Activated naive CD4-positive, alpha-beta T cell treated with anti-CD3 and anti-CD28 coated beads, Interleukin-2, amount 50 U/mL, for 72 hours (primary cell): ENCODE results near the gene AMZ1. TPM values are rescaled to one million over a fixed set of nuclear protein-coding genes. Genes with fewer than 3 reads are reported as not detected.
A peak's percentile ranks its signal among the peaks of the same experiment; 100 is the strongest.
"Not testable (repeated sequence)": the region's sequence is repeated elsewhere in the genome, so short reads cannot be mapped to it uniquely, and the experiment has no call there.

Experiments
- ATAC-seq, 2 donors: fragments of 150-1000 bp; cut with Tn5 transposase; 2 replicates each; pipeline ENCODE4 v1.10.0; 2021; ENCODE audit warnings: mild to moderate bottlenecking in 2 of 2, moderate library complexity in 2 of 2
- DNase-seq, 2 donors: peaks; one replicate each; pipeline ENCODE4 v3.0.0; 2021 to 2022; ENCODE audit warnings: low spot score in 2 of 2
- H3K27ac Mint-ChIP-seq, 2 donors: one replicate each; pipeline ENCODE4 v1.8.0; 2022; ENCODE audit warnings: mild to moderate bottlenecking in 2 of 2, mixed read lengths in 2 of 2
- H3K36me3 Mint-ChIP-seq, 2 donors: one replicate each; pipeline ENCODE4 v1.8.0; 2022; ENCODE audit warnings: mixed read lengths in 2 of 2
- H3K9me3 Mint-ChIP-seq, 2 donors: one replicate each; pipeline ENCODE4 v1.8.0; 2022; ENCODE audit warnings: mixed read lengths in 2 of 2
- total RNA-seq, 2 donors: library from RNA; stranded (reverse); gene quantifications; one replicate each; pipeline ENCODE4 v1.2.3, GENCODE V29; 2022

Gene AMZ1
- total RNA-seq, 2 donors from 2014 or later: 0.06 to 0.14 TPM

- peak overlapping the region in 1 of 2 donors; percentile 22 for H3K27ac Mint-ChIP-seq
Measured at GRCh38 chr7:2679135-2680127, 8.6 kb upstream of the AMZ1 start.

GRCh38 chr7:2680256-2680655 is 7.7 kb upstream of the AMZ1 start:
- Mint-ChIP-seq H3K36me3 (no peaks in the 10 kb centered on the region), H3K9me3 (no peaks in the 10 kb centered on the region), H3K27ac (no peak overlapping the region)
- ATAC-seq: no peak
- no peak for DNase-seq

More at GRCh38 chr7:2679135-2680127, 8.6 kb upstream of the AMZ1 start:
- not testable (repeated sequence) for H3K36me3 Mint-ChIP-seq, H3K9me3 Mint-ChIP-seq, DNase-seq
- ATAC-seq: peak in 1 of 2 donors; percentile 34

GRCh38 chr7:2680792-2681490 is 7.1 kb upstream of the AMZ1 start:
- Mint-ChIP-seq H3K36me3 (no peaks in the 10 kb centered on the region), H3K9me3 (no peaks in the 10 kb centered on the region), H3K27ac (no peak overlapping the region)
- ATAC-seq (peak; percentile 70 to 73), DNase-seq (peak in 1 of 2 donors; percentile 45)

DNA sequence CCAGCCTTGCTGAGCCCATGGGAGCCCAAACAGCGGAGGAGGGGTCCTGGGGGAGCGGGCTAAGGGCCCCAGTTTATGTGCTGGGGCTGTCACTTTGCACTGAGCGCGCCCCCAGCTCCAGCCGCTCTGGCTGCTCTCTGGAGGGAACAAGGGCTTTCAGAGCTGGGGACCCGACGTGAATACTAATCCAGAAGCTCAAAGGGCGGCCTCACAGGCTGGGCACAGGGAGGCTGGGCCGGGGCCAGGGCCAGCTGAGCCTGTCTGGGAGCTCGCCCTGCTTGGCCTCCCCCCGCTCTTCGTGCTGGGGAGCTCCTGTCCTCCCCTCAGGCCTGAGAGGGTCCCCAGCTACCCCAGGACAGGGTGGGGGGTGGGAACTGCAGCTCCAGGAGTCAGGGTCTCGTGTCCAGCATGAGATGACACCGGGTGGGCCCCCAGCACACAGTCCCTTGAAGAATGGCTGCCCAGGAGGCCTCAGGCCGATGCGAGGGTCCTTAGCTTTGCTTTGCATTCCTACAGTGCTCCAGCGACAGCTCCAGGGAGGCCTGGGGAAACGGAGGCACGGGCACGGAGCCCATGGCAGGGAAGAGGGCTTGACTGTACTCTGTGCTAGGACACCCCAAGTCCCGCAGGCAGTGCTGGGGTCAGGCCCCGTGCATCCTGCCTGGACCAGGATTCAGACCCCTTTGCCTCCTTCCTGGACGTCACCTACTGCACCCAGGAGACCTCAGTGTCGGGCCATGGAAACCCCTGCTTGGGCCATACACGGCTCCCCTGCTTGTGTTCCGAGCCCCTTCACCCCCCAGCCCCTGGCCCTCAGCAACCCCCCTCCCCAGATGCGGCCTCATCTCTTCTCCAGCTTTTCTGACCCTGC is 5.8 kb upstream of the AMZ1 start:
- ATAC-seq (no peak), DNase-seq (no peak)
- Mint-ChIP-seq H3K27ac (no peak overlapping the region), H3K36me3 (no peaks in the 10 kb centered on the region), H3K9me3 (no peaks in the 10 kb centered on the region)

DNA sequence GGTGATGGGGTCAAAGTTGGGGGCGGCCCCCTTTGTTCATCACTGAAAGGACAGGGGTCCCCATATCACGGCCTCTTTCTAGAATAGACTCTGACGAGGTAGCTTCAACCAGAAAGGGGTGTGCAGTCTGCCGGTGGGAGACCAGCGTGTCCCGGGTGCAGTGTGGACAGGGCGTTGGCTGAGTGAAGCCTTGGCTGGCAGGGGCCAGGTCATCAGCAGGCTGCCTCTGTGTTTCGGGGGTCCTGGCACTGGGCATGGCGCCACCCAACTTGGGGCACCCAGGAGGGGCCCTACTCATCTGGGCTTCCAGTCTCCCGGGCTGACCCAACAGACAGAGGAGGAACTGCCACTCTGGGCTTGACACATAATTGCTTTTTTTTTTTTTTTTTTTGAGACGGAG is 3.5 kb upstream of the AMZ1 start:
- no peaks in the 10 kb centered on the region for H3K36me3 Mint-ChIP-seq
- ATAC-seq: no peak
- H3K27ac Mint-ChIP-seq: no peak overlapping the region
- DNase-seq: no peak
- no peaks in the 10 kb centered on the region for H3K9me3 Mint-ChIP-seq

DNA sequence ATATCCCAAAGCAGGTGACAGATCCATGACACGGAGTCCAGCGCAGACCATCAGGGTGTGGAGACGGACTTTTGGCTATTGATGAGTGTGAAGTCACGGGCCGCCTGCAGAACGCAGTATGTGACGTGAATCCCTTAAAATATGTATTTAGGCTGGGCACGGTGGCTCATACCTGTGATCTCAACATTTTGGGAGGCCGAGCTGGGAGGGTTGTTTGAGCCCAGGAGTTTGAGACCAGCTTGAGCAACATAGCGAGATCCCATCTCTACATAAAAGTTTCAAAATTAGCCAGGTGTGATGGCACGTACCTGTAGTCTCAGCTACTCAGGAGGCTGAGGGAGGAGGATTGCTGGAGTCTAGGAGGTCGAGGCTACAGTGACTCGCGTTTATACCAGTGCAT is 1.9 kb upstream of the AMZ1 start:
- Mint-ChIP-seq H3K9me3 (no peaks in the 10 kb centered on the region), H3K27ac (no peak overlapping the region), H3K36me3 (no peaks in the 10 kb centered on the region)
- ATAC-seq (no peak), DNase-seq (no peak)

GRCh38 chr7:2687338-2687869 is 598 bp upstream of the AMZ1 start:
- no peaks in the 10 kb centered on the region for H3K9me3 Mint-ChIP-seq
- no peak for ATAC-seq
- no peak overlapping the region for H3K27ac Mint-ChIP-seq
- H3K36me3 Mint-ChIP-seq: no peaks in the 10 kb centered on the region
- no peak for DNase-seq

DNA sequence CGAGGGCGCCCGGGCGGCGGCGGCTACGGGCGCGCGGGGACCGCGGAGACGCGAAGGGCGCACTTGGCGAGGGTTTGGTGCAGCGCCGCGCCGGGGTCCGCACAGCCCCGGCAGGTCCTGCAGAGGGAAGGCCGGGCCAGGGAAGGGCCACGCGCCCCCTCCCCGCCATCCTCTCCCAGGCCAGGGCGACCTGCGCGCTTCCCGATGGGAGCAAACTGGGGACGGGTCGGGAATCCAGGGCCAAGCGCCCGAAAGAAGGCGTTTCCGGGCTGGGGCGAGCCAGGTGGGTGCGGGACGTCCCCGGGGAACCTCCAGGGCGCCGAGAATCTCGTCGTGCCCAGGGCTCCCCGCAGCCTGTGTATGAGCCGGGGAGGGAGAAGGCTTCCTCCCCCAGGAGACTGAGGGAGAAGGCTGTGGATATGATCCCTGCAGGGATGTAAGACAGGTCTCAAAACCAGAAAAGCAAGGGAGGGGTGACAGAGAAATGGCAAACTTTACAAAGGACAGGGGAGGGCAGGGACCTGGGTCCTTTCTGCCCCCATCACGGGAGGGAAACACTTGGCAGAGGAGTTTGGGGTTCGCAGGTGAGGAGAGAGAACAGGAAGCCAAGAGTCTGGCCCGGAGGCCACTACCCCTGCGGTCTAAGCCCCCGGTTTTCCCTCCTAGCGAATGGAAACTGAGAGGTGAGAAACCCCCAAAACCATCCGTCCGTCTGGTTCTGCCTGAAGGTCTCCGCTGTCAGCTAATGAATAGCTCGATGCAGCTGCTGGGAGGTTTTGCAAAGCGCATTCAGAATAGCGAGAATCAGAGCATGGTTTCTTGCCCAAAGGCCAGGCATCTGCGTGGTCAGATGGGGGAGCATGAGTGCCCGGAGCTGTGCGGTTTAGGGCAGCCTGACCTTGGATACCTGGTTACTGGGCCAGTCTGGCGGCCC is 674 bp downstream of the AMZ1 start:
- Mint-ChIP-seq H3K36me3 (no peaks in the 10 kb centered on the region), H3K9me3 (no peaks in the 10 kb centered on the region), H3K27ac (no peak overlapping the region)
- no peak for DNase-seq
- peak; percentile 38 to 68 for ATAC-seq

GRCh38 chr7:2689343-2689847 is 1.4 kb downstream of the AMZ1 start:
- Mint-ChIP-seq H3K36me3 (no peaks in the 10 kb centered on the region), H3K27ac (no peak overlapping the region), H3K9me3 (no peaks in the 10 kb centered on the region)
- no peak for ATAC-seq
- DNase-seq: no peak

DNA sequence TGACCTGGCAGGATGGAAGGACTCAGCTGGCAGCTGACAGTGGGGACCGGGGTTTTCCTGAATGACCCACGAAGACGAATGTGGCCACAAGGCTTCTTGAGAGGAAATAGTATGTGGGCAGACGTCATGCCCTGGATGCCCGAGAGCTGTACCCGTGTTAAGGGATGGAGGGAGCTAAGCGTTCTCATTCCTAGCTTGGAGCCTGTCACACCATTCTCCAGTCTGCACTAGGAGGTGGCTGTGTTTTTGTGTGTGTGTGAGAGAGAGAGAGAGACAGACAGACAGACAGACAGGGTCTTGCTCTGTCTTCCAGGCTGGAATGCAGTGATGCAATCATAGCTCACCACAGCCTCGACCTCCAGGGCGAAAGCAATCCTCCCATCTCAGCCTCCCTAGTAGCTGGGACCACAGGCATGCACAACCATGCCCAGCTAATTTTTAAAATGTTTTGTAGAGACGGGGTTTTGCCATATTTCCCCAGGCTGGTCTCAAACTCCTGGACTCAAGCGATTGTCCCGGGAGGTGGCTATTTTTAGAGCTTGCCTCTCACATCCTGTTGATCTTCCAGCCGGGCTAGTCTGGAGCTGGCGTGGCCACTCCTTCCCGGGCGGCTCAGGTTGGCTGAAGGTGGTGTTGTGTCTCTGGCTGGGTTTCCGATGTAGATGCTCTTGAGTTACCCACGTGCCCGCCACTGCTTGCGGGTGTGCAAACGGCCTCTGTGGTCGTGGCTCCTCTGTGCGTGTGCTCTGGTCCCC is 2.1 kb downstream of the AMZ1 start:
- peak in 1 of 2 donors; percentile 33 for ATAC-seq

DNA sequence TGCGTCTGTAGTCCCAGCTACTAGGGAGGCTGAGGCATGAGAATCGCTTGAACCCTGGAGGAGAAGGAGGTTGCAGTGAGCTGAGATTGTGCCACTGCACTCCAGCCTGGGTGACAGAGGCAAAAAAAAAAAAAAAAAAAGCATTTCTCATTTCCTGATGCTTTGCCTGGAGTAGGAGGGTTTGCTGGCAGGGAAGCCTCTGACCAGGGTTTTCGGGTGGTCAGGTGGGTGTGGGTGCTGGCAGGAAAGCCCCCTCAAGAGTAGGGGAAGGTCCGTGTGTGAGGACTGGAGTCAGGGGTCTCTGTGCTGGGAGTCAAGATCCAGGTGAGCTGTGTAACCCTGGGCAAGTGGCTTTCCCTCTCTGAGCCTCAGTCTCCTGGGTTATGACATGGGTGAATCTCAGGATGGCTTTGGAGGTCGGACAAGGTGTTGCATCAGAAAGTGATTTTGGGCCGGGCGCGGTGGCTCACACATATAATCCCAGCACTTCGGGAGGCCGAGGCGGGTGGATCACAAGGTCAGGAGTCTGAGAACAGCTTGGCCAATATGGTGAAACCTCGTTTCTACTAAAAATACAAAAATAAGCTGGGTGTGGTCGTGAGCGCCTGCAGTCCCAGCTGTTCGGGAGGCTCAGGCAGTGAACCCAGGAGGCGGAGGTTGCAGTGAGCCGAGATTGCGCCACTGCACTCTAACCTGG is 3.2 kb downstream of the AMZ1 start:
- DNase-seq (no peak), ATAC-seq (no peak)
- Mint-ChIP-seq H3K9me3 (no peaks in the 10 kb centered on the region), H3K36me3 (no peaks in the 10 kb centered on the region), H3K27ac (no peak overlapping the region)

More for the DNA sequence above, 2.1 kb downstream of the AMZ1 start:
- no peaks in the 10 kb centered on the region for H3K36me3 Mint-ChIP-seq
- H3K27ac Mint-ChIP-seq: no peak overlapping the region
- DNase-seq: no peak
- no peaks in the 10 kb centered on the region for H3K9me3 Mint-ChIP-seq

- H3K9me3 Mint-ChIP-seq, ATAC-seq, H3K27ac Mint-ChIP-seq, DNase-seq, H3K36me3 Mint-ChIP-seq: not testable (repeated sequence)
Measured at GRCh38 chr7:2691932-2692439, 4.0 kb downstream of the AMZ1 start.

DNA sequence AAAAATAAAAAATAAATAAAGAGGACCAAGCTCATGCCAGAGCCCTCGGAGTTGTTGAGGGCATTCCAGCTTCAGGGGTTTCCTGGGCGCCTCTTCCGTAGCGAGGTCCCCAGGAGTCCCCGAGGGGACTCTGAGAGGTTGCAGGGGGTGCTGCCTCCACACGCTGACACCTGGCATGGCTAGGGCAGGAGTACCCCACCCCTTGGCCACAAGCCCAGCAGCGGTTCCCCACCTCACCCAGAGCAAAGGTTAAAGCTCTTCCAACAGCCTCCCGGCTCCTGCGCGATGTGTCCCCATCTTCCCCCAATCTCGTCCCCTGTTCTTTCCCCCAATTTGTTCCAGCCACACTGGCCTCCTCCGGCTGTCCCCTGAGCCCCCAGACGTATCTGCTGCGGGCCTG is 4.5 kb downstream of the AMZ1 start:
- Mint-ChIP-seq H3K36me3 (no peaks in the 10 kb centered on the region), H3K27ac (no peak overlapping the region), H3K9me3 (no peaks in the 10 kb centered on the region)
- DNase-seq (no peak), ATAC-seq (no peak)
